ENCODE measurements around the gene MAP3K21.

MAP3K21 gene

DNA sequence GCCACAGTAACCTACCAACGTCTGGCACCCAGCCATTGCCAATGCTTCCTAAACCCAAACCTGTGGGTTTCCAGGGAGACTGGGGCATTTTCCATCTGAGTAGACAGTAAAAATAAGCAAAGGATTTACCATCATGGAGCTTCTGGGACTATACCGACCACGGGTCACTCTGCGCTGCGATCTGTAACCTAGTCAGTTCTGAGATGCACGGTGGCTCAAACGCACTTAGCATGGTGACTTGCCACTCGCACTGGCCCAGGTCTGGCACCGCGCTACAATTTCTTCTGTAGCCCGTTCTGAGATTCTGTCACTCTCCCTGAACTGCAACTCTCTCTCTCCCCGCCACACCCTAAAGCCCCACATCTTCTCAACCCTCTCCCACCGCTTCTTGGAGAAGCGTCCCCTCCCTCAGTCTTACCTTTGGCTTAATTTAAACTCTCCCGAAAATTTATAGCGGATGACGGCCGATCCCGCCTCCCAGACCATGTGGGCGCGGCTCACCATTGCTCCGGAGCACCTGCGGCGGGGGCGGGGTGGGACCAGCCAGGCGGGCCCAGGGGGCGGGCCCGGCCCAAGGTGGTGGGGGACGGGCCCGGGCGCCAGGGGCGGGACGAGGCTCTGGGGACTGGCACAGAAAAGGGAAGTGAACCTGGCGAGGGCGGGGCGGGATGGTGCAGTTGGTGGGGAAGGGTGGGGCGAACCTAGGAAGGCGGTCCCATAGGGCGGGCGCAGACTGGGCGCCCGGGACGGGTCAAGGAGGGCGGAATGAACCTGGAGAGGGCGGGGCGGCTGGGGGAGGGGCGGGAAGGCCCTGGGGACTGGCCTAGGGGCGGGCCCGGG, 493 bp upstream of the MAP3K21 start:
- TF ChIP-seq, protein P1, sequence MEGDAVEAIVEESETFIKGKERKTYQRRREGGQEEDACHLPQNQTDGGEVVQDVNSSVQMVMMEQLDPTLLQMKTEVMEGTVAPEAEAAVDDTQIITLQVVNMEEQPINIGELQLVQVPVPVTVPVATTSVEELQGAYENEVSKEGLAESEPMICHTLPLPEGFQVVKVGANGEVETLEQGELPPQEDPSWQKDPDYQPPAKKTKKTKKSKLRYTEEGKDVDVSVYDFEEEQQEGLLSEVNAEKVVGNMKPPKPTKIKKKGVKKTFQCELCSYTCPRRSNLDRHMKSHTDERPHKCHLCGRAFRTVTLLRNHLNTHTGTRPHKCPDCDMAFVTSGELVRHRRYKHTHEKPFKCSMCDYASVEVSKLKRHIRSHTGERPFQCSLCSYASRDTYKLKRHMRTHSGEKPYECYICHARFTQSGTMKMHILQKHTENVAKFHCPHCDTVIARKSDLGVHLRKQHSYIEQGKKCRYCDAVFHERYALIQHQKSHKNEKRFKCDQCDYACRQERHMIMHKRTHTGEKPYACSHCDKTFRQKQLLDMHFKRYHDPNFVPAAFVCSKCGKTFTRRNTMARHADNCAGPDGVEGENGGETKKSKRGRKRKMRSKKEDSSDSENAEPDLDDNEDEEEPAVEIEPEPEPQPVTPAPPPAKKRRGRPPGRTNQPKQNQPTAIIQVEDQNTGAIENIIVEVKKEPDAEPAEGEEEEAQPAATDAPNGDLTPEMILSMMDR (IDR thresholded peaks at IDR 0.05; ENCODE audit: extremely low read depth, missing control alignments) = no peak
- DNase-seq (ENCODE audit: low spot score) = peak; percentile 91

DNA sequence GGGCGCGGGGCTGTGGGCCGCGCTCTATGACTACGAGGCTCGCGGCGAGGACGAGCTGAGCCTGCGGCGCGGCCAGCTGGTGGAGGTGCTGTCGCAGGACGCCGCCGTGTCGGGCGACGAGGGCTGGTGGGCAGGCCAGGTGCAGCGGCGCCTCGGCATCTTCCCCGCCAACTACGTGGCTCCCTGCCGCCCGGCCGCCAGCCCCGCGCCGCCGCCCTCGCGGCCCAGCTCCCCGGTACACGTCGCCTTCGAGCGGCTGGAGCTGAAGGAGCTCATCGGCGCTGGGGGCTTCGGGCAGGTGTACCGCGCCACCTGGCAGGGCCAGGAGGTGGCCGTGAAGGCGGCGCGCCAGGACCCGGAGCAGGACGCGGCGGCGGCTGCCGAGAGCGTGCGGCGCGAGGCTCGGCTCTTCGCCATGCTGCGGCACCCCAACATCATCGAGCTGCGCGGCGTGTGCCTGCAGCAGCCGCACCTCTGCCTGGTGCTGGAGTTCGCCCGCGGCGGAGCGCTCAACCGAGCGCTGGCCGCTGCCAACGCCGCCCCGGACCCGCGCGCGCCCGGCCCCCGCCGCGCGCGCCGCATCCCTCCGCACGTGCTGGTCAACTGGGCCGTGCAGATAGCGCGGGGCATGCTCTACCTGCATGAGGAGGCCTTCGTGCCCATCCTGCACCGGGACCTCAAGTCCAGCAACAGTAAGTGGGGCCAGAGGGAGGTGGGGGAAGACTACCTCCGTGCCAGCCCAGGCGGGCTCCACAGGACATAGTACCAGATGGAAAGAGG, 808 bp downstream of the MAP3K21 start:
- peak; percentile 48 for DNase-seq (ENCODE audit: low spot score)
- TF ChIP-seq, protein P1 (IDR thresholded peaks at IDR 0.05; ENCODE audit: extremely low read depth, missing control alignments) = no peak

DNA sequence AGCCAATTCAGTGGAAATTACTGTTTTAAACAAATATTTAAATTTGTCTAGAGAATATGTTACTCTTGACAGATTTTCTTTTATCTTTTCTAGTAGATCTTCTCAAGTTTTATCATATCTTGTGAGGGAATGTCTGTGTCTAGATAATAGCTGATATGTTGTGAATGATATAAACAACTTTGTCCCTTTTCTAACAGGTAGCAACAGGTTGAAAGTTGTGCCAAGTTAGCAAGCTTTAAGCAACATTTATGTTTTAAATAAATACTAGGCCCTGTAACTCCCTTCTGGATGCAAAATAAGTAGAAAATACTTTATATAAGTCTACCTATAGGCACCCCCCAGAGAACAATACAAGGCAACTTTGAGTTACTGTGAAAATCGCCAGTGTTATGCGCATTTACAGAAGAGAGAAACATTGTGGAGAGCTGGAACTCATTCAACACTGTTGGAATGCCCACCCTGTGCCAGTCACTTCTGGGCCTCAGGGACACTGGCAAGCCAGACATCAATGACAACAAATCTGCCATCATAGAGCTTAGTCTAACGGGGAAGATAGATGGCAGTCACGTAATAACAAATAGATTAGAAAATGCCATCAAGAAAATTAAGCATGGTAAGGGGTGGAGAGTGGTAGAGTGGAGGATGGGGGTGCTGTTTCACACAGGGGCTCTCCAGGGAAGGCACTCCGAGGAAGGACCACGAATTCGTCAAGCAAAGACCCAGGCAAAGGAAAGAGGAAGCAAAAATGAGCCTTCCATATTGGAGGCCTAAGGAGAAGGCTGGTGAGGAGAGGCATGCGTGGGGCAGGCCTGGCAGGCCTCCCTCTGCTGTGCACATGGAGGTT, 4.4 kb downstream of the MAP3K21 start:
- TF ChIP-seq, protein P1 (IDR thresholded peaks at IDR 0.05; ENCODE audit: extremely low read depth, missing control alignments) = no peak
- DNase-seq (ENCODE audit: low spot score) = no peak

DNA sequence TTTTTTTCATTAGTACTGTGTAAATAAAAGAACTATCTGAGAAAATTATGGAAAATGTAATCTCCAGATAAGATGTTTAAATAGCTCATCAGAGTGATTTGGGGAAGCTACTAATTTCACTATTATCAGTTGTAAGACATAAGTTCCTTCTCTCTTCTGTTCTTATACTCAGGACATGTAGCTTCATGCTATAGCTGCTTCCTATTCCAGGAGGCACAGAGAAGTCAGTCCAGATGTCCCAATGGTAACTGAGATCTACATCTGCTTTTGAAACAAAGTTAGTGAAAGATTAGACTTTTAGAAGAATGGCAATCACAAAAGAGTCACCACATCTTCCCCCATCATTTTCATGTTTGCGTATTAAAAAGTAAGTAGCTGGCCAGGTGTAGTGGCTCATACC, 5.6 kb downstream of the MAP3K21 start:
- TF ChIP-seq, protein P1 (IDR thresholded peaks at IDR 0.05; ENCODE audit: extremely low read depth, missing control alignments) = no peak
- no peak for DNase-seq (ENCODE audit: low spot score)

DNA sequence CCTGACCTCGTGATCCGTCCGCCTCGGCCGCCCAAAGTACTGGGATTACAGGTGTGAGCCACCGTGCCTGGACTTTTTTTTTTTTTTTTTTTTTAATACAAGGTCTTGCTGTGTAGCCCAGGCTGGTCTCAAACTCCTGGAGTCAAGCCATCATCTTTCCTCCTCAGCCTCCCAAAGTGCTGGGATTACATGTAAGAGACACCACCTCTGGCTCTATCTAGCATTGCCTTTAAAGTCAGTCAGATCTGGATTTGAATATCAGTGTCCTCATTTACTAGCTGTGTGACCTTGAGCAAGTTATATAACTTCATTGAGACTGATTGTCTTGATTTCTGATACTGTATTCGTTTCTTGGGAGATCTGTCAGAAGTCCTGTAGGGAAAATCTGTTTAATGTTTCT, 6.6 kb downstream of the MAP3K21 start:
- TF ChIP-seq, protein P1 (IDR thresholded peaks at IDR 0.05; ENCODE audit: extremely low read depth, missing control alignments) = no peak
- no peak for DNase-seq (ENCODE audit: low spot score)

DNA sequence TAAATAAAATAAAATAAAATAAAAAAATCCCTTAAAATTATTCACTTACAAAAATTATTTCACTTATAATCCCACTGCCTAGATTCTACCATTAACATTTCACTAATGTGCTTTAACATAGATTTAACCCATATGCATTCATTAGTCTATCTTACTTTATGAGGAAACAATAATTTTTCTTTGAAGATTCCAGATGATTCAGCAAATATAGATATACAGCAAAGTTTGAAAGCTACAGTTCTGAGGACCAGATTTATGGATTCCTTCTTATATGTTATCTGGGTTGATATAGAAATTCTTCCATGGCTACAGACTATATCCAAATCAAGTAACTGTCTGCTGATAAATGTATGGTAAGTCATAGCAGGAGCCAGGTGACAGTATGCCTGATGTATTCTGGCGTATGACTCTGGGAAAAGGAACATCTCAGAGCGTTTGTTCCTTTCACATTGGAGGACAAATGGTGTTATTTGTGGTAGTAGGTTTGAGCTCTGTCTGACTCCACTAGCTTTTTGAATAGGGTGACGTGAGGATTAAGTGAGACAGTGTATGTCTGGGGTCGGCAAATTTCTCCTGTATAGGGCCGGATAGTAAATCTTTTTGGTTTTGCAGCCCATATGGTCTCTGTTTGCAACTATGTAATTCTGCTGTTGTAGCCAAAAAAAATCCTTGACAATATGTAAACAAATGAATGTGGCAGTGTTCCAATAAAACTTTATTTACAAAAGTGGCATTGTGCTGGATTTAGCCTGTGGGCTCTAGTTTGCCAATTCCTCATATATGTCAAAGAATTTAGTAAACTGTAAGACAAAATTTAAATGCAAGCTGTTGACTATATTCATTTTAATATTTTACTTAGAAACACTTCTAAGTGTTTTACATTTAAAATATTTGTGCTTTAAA, 9.3 kb downstream of the MAP3K21 start:
- DNase-seq (ENCODE audit: low spot score) = no peak
- TF ChIP-seq, protein P1 (IDR thresholded peaks at IDR 0.05; ENCODE audit: extremely low read depth, missing control alignments) = no peak
